Measurements from ENCODE around the gene LRRC4B. TPM values are rescaled to one million over a fixed set of nuclear protein-coding genes. Genes with fewer than 3 reads are reported as not detected.
"Not testable (repeated sequence)": the region's sequence is repeated elsewhere in the genome, so short reads cannot be mapped to it uniquely, and the experiment has no call there.

Gene LRRC4B
- total RNA-seq, 1 donor from 2014 or later, result not detected

DNA sequence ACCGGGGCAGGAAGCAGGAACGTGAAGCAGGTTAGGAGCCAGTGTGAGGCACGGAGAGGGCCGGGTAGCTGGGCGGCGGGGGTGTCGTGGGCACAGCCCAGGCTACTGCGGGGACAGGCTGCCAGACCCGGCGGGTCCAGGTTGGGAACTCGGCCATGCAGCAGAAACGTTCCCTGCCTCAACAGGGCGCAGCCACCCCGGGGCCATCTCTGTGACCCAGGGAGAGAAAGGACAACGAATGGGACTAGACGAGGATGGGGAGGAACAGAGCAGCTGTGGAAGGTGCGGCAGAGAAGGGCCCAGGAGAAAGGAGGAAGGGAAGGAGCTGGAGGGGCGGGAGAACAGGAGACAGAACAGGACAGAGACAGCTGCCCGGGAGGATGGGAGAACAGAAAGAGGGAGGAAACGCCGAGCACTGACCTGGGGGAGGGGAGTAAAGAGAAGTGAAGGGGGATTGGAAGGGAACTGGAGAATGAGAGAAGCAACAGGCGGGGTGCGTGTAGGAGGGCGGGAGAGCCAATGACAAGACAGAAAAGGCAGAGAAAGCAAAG, 78.7 kb downstream of the LRRC4B start:
- no peak for DNase-seq (ENCODE audit: extremely low read depth, low read depth, low spot score)

DNA sequence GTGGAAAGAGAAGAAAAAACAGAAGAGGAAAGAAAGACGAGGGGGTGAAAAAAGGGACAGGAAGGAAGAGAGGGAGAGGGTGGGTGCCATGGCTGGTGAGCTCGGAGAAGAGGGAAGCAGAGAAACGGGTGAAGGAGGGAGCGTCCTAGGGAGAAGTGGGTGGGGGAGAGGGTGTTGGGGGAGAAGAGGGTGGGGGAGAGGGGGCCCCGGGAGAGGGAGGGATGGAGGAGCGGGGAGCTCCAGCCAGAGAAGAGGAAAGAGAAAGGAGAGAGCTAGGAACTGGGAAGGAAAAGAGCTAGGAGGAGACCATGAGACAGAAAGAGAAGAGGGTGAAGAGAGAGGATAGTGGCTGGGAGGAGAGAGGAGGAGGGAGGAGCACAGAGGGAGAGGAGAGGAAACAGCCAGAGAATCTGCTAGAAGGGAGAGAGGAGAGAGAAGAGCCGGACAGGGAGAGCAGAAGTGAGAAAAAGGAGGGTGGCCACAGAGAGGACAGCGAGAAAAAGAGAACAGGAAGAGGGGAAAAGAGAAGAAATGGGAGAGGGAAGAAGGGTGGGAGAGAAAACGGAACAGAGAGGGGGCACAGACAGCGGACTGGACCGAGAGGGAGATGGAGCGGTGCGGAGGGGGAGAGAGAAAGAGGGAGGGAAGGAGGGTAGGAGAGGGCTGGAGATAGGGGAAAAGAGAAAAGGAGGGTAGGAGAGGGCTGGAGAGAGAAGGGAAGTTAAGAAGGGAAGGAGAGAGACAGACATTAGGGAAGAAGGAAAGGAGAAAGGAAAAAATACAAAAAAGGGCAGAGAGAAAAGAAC, 79.6 kb downstream of the LRRC4B start:
- DNase-seq (ENCODE audit: extremely low read depth, low read depth, low spot score), result no peak

- DNase-seq (ENCODE audit: extremely low read depth, low read depth, low spot score), result no peak
Observed at GRCh38 chr19:50486823-50487515, 81.3 kb downstream of the LRRC4B start.

GRCh38 chr19:50485284-50485955, 82.8 kb downstream of the LRRC4B start:
- no peak for DNase-seq (ENCODE audit: extremely low read depth, low read depth, low spot score)

GRCh38 chr19:50482916-50483315, 85.3 kb downstream of the LRRC4B start:
- DNase-seq (ENCODE audit: extremely low read depth, low read depth, low spot score), result no peak

DNA sequence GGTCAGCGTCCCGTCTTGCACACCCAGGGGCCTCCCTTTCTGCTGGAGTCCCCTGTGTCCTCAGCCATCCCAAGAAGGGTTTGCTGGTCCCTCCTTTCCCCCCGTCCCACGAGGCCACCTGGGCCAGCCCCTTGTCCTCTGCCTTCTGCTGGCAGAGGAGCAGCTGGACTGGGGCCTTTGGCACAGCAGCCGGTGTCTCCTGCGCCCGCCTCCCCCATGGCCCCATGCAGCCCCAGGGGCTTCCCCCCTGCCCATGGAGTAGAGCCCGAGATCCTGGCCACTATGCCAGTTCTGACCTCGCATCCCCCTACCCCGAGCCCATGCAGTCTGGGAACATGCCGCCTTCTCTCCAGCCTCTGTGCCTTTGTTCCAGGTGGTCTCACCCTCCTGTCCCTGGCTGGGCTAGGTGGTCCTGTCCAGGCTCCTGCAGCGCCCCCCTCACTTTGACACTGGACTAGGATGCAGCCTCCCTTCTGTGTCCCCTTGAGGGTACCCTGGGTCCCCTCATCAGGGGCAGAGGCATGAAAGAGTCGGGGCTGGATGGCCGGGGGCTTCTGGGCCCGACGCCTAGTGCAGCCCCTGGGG, 85.9 kb downstream of the LRRC4B start:
- DNase-seq (ENCODE audit: extremely low read depth, low read depth, low spot score), result no peak

DNA sequence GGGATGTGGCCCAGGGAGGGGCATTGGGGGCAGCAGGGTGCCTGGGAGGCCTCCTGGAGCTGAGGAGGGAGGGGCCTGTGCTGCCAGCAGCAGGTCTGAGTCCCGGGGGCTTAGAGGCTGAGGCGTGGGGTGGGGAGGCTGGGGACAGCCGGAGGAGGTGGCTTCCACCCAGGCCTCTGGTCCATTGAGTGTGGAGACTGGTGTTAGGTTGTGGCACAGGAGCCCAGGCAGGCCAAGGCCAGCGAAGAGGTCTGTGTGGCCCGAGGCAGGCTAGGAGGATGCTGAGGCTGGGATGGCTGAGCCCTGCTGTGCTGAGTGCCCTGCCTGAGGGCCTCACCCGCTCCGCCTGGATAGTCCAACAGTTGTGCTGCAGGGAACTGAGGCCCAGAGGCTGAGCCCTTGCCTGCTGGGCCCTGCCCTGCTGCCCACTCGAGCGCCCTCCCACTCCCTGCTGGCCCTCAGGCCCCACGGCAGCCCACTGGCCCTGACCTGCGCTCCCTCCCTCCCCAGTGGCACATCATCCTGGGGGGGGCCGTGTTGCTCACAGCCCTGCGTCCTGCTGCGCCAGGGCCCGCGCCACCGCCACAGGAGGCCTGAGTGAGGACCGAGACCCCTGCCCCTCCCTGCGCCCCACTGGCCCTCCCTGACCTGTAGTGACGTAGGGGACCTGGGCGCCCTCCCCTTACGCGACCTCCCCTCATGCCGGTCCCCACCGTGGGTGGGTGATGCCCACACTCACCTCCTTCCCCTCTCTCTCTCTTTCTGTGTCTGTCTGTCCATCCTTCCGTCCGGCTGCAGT, 86.7 kb downstream of the LRRC4B start:
- DNase-seq (ENCODE audit: extremely low read depth, low read depth, low spot score), result no peak

- no peak for DNase-seq (ENCODE audit: extremely low read depth, low read depth, low spot score)
Observed at GRCh38 chr19:50480281-50481111, 87.7 kb downstream of the LRRC4B start.

DNA sequence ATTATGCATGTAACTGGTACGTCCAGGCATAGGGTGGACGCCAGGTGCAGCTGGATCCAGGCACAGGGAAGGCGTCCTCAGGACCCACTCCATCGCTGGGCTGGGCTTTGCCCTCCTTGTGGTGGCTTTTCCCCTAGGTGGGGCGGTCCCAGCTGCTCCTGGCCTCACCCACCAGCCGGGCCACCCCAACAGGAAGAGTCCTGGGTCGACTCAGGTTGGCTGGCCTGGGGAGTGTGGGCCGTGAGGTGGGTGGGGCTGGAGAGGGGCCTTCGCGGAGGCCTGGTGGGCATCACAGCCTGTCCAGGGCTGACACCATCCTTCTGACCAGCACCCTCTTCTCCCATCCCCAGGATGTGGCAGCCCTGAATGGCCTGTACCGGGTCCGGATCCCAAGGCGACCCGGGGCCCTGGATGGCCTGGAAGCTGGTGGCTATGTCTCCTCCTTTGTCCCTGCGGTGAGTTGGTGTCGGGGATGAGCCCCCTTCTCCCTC, 88.4 kb downstream of the LRRC4B start:
- no peak for DNase-seq (ENCODE audit: extremely low read depth, low read depth, low spot score)

DNA sequence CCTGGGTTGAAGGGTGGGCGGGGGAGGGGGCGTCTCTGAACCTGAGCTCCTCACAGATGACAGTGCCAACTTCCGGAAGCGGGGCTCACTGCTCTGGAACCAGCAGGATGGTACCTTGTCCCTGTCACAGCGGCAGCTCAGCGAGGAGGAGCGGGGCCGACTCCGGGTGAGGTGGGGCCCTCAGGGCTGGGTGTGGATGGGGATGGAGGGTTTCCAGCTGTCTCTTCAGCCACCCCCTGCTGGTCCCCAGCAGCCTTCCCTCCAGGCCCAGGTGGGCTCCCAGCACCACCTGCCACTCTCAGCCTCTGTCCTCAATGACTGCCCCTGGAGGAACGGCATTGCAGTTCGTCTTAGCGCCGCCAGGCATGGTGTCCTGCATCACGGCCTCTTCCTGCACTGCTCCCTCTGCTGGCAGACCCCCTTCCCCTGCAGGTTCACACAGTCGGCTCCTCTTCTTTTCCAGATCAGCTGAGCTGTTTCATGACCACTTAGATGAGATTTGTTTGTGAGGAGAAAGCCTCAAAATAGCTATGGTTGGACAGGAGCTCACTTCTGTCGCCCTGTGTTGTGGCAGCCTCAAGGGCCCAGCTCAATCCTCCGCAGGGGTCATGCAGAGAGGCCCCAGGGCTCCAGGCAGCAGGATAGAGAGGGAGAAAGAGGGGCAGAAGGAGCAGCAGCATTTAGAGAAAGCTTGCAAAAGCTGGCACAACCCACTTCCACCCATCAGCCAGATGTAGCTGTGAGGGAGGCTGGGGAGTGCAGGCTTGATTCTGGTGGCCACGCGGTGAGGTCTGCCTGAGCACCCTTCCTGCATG, 89.1 kb downstream of the LRRC4B start:
- no peak for DNase-seq (ENCODE audit: extremely low read depth, low read depth, low spot score)

GRCh38 chr19:50477751-50478515, 90.3 kb downstream of the LRRC4B start:
- no peak for DNase-seq (ENCODE audit: extremely low read depth, low read depth, low spot score)

DNA sequence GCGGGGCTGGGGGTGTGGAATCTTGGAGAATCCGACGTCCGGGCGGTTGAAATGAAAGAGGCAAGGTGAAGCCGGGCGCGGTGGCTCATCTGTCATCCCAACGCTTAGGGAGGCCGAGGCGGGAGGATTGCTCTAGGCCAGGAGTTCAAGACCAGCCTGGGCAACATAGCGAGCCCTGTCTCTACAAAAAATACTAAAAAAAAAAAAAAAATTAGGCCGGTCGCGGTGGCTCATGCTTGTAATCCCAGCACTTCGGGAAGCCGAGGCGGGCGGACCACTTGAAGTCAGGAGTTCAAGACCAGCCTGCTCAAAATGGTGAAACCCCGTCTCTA, 91.4 kb downstream of the LRRC4B start:
- no peak for DNase-seq (ENCODE audit: extremely low read depth, low read depth, low spot score)

DNA sequence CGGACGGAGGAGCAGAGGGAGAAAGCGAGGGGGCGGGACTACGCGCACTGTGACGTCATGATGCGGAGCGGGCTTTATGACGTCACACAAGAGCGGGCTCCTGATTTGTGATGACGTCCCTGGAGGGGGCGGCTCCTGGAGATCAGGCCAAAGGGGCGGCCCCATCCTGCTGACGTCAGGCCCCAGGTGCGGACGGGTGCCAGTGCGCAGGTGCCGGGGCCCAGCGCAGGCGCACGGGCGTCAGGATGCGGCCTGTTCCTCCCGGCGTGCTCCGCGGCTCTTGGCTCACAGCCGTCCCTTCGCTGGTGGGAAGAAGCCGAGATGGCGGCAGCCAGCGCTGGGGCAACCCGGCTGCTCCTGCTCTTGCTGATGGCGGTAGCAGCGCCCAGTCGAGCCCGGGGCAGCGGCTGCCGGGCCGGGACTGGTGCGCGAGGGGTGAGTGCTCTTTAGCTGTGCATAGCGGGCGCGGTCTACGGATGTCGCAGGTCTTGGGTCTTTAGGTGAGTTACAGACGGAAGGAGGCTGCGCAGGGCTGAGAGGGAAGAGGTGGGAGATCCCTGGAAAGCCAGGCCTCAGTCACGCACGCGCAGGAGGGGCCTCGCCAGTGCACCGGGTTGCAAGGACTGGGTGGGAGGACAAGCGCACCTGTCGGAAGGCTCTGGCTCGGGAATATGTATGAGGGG, 91.9 kb downstream of the LRRC4B start, which contains the start of the genes EMC10 and GARIN5A:
TSS of gene EMC10 (plus strand) at position 284 of the 683 bp plus-strand sequence. CDS start at position 322, 38 bp downstream.
TSS of gene GARIN5A (minus strand) at position 625 of the 683 bp plus-strand sequence. CDS start at position 165, 460 bp downstream.
- no peak for DNase-seq (ENCODE audit: extremely low read depth, low read depth, low spot score)

DNA sequence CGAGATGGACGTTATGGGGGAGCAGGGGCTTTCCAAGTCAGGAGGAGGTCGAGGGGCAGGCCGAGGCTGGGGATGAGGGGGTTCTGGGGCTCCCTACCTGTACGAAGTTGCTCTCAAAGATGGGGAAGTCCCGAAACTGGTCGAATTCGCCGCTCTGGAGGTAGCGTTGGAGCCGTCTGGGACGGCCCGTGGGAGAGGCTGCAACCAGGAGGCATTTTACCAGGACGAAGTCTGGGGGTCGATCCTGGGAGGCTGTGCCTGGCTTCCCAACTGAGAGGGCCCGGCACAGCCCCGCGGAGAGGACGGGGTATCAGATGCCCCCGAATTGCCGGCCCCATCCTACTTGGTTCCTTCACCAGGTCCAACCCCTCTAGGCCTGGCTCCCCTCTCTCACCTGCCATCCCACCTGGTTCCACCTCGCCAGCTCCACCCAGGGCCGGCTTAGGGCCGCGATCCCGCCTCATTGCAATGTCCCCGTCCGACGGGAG, 92.5 kb downstream of the LRRC4B start:
- DNase-seq (ENCODE audit: extremely low read depth, low read depth, low spot score), result no peak

- no peak for DNase-seq (ENCODE audit: extremely low read depth, low read depth, low spot score)
Observed at GRCh38 chr19:50475101-50475568, 93.1 kb downstream of the LRRC4B start.

DNA sequence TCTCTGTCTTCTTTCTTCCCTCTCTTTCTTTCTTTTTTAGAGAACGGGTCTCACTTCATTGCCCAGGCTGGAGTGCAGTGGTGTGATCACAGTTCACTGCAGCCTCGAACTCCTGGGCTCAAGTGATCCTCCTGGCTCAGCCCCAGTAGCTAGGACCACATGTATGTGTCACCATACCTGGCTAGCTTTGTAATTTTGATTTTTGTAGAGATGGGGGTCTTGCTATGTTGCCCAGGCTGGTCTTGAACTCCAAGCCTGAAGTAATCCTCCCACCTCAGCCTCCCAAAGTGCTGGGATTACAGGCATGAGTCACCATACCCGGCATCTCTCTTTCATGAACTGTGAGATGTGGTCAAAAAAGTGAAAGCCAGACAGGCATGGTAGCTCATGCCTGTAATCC, 94.9 kb downstream of the LRRC4B start:
- not testable (repeated sequence) for DNase-seq (ENCODE audit: extremely low read depth, low read depth, low spot score)

- no peak for DNase-seq (ENCODE audit: extremely low read depth, low read depth, low spot score)
Observed at GRCh38 chr19:50468818-50469217, 99.4 kb downstream of the LRRC4B start.

Measured in glomerular endothelial cell (primary cell).